HG03565 (cell line): ENCODE results near the gene FERMT3.
A peak's percentile ranks its signal among the peaks of the same experiment; 100 is the strongest.
"Not testable (repeated sequence)": the region's sequence is repeated elsewhere in the genome, so short reads cannot be mapped to it uniquely, and the experiment has no call there.

Experiments used
- ATAC-seq: cut with Tn5 transposase; IDR thresholded peaks from one replicate; pipeline ENCODE4 v1.9.1; 2021; ENCODE audit warnings: mild to moderate bottlenecking, moderate library complexity; ENCODE audit not compliant: unreplicated experiment

FERMT3 gene

DNA sequence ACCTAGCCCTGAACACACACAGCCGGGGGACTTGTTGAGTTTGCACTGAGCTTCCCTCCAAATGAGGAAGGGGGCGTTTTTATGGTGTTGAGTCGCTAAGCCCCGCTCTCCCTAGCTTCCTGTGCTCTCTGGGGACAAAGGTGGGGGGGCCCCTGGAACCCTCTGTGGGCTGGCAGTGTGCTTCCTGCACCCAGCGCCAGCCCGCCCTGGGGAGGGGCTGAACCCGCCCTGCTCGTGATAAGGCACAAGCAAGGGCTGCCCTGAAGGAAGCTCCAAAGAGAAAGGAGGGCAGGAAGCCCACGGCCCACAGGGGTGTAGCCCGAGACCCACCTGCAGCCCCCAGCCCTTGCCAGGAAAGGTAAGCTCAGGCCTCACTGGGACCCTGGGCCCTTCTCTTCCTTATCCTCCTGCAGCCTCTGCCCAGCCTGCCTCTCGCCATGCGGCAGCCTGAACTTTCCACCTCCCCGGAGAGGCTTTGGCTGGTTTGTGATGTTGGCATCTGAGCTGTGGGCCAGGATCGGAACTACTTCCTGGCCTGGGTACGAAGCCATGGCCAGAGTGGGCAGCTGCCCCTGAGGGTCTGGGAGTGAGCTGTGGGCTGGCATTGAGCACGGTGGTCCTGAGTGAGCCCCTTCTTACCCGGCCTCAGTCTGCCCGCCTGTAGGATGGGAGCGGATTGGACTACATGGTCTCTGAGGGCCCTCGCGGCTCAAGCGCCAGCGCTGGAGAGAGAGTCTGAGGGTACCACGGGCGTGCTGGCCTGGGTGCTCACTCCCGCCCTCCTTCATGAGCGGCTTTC is at the start of gene FERMT3:
Gene FERMT3, plus strand, starts transcription at position 265 of the 799 bp plus-strand sequence. CDS start 644 bp downstream, outside the sequence.
- ATAC-seq = no peak

DNA sequence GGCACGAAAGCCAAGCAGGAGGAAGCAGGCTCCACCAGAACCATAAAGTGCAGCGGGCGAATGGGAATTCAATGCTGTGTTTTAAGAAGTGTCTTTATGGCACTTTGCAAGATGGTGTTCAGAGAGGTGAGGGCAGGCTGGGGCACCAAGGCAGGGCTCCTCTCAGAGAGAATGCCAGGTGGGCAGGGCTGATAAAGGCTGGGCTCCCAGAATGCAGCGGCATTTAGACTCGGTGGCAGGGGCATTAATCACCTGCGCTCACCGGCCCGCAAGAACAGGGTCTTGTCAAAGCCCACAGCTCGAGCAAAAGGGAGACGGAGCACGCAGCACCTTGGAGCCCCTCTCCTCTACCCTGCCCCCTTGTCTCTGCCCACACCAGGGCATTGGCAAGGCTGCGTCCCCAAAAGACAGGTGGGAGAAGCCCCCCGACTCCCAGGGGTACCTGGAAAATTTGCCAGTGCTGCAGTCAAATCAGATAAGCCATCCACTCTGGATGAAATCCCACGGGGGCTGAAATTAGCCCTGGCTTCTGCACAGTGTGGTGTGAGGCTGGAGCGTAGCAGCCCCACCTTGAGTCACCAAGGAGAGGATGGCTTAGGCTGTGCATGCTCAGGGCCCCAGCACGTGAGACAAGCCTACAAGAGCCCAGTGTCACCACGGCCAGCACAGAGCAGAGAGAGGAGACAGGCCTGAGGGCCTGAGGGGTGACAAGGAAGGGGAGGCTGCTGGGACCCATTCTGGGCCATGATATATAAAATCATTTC is 48.7 kb upstream of the FERMT3 start:
- no peak for ATAC-seq

DNA sequence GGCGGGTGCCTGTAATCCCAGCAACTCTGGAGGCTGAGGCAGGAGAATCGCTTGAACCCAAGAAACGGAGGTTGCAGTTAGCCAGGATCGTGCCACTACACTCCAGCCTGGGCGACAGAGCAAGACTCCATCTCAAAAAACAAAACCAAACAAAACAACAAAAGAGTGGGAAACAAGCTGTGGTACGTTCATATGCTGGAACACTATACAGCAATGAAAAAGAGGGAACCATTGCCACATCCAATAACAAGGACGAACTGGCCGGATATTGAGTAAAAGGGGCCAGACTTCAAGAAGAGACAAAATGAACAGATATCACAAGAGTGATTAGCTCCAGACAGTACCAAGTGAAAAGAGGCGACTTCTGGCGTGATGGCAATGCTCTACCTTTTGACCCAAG is 45.5 kb upstream of the FERMT3 start:
- no peak for ATAC-seq

DNA sequence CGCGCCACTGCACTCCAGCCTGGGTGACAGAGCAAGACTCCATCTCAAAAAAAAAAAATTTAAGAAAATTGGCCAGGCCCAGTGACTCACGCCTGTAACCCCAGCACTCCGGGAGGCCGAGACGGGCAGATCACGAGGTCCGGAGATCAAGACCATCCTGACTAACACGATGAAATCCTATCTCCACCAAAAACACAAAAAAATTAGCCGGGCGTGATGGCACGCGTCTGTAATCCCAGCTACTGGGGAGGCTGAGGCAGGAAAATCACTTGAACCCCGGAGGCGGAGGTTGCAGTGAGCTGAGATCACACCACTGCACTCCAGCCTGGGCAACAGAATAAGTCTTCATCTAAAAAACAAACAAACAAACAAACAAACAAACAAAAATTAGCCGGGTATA is 43.8 kb upstream of the FERMT3 start:
- not testable (repeated sequence) for ATAC-seq

DNA sequence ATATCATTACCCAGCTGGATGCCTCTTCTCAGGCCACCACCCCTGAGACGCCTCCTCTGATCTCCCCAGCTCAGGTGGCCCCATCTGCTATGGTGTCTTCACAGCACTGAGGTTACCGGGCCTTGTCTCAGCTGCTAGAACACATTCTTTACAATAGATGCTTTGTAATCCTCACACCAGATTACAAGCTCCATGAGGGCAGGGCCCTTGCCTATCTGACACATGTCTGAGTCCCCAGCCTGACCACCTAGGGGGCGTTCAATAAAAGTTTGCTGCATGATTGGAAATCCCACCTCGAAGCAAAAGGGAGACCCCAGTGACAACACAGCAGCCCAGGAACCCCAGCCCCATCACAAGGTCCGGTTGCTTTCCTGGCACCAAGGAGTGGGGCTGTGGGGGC is 42.6 kb upstream of the FERMT3 start:
- ATAC-seq = no peak

DNA sequence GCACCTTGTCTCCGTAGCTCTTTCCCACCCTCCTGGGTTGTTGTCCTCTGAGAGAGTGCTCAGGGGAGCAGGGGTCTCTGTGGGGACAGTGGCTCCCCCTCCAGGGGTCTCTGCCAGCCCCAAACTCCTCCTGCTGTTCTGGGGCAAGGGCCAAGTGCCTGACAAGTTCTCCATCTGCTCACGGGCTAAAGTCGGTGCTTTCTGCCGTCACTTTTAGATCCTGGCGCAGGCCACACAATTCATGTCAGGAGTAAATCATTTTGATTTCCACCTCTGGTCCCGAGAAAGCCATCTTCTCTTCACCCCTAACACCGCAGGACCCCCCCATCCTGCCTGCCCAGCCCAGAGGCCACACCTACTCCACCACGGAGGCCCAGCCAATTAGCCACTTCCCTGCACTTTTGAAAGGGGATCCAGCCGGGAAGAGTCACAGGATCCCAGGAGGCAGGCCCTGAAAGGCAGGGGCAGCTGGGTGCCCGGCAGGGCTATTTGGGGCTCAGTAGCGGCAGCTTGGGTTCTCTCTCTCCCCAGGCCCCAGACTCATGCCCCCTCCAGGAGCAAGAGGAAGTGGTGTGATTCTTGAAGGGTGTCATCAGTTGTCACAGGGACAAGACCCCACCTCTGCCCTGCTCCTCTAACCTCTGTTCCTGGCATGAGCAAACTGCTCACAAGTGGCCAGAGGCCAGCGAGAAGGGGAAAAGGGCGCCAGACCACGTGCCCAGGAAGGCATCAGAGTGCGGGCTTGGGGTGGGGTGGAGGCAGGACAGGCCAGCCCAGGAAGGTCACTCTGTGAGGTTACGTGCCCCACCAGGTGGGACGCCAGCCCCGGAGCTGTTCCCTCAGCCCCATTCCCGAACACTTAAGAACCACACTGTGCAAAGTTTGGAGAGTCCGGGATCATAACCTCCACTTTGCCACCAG is 41.9 kb upstream of the FERMT3 start:
- no peak for ATAC-seq

DNA sequence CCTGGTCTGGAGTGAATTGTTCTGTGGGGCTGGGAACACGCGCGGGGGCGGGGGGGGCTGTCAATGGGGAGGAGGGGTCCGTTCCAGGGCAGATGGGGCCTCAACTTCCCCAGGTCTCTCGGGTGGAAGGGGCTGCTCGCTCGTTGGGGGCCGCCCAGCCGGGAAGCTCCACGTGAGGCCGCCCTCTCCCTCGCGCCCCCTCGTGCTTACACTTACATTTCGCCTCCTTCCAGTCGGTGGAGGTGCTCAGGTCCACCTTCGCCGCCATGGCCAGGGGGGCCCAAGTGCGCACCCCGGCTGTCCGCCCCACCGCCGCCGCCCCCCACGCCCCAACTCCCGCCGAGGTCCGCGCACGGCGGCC is 41.1 kb upstream of the FERMT3 start:
- no peak for ATAC-seq

DNA sequence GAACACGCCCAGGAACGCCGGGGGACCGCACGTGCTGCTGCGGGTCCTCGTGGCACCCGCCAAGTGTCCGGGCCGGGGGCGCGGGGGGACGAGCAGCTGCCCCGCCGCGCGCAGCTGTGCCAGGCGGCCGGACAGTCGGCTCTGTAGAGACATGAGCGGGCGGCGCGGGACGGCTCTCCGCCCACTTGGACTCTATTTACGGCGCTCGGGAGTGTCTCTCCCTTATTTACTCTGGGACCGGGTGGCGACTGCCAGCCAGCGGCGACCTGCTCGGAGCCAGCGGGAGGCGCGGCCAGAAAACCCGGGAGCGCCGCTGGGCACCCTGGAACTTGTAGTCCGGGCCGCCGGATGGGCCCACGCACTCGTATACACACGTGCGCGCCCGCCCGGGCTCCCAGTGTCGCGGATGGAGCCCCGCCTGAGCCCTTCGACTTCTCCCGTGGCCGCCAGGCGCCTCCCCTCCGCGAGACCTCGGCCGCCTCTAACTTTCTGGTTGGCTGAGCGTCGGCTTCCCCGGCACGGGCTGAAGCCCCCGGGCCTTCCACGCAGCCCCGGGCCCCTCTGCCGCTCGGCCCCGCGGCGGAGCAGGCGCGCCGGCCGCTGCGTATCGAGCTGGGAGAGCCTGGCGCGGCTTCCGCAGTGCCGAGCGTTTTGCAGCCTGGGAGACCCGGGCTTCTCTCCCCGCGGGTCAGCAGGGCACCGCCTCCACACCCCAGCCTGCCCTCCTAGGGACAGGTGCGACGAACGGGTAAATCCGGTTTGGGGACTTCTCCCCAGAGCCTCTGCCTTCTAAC is 40.5 kb upstream of the FERMT3 start, which contains the start of gene MACROD1:
Gene MACROD1, minus strand, starts transcription at position 272 of the 794 bp plus-strand sequence. Its CDS starts 119 bp downstream, at position 153.
- peak; percentile 71 for ATAC-seq

DNA sequence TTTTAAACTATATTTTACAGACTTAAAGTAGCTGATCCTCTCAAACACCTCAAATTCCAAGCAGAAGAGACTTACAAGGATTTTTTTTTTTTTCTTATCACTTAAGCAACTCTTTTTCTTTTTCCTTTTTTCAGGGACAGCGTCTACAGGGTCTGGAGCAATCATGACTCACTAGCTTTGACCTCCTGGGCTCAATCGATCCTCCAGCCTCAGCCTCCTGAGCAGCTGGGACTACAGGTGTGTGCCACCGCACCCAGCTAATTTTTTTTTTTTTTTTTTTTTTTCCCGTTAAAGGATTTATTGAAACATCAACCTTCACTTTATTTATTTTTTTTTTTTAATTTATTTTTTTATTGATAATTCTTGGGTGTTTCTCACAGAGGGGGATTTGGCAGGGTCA is 36.1 kb upstream of the FERMT3 start:
- ATAC-seq = no peak

DNA sequence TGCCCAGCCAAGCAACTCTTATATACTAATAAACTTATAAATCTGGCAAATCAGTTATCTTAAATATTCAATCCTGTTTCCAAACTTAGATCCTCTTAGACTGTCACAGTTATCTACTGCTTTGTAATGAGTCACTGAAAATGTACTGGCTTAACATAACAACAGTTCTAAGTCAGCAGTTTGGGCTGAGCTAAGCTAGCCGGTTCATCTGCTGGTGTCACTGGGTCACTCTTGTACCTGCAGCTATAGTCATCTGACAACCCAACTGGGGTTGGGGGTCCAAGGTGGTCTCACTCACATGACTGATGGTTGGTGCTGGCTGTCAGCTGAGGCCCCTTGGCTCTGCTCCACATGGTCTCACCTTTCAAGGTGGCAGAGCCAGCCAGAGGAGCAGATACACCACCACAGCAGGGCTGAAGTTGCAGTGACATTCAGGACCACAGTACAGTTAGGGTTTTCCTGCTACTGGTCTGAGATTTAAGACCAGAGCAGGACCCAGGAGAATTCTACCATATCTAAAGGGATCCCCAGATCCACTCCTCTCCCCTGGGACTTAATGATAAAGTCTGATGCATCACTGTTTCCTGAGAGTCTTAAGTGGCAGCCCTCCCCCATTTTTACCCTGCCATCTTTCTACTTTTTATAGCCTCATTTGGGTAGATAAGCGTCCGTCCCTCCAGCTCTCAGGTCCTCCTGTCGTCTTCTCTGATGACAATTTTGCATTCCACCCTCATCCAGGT is 32.7 kb upstream of the FERMT3 start:
- ATAC-seq = no peak

DNA sequence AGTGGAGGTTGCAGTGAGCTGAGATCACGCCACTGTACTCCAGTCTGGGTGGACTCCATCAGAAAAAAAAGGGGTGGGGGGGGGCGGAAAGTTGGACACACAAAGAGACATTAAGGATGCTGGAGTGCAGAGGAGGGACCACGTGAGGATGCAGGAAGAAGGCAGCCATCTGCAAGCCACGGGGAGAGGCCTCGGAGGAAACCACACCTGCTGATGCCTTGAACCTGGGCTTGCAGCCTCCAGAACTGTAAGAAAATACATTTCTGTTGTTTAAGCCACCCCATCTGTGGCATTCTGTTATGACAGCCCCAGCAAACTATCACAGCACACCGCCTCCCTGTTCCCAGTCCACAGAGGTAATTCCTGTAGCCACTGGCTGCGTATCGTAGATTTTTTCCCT is 29.8 kb upstream of the FERMT3 start:
- ATAC-seq = no peak

DNA sequence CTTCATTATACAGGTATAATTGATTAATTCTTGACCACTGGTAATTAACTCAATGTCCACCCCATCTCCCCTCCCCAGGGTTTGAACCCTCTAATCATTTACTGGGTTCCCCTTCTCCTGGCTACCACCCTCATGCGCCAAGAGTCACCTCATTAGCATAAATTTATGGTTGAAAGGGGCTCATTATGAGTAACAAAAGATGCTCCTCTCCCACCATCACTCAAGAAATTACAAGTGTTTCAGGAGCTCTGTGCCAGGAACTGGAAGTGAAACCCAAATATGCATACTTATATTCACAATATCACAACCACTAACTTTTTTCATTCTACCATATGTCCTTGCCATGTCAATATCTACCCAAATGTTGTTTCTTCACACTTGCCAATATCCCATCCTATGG is 28.3 kb upstream of the FERMT3 start:
- ATAC-seq = no peak

DNA sequence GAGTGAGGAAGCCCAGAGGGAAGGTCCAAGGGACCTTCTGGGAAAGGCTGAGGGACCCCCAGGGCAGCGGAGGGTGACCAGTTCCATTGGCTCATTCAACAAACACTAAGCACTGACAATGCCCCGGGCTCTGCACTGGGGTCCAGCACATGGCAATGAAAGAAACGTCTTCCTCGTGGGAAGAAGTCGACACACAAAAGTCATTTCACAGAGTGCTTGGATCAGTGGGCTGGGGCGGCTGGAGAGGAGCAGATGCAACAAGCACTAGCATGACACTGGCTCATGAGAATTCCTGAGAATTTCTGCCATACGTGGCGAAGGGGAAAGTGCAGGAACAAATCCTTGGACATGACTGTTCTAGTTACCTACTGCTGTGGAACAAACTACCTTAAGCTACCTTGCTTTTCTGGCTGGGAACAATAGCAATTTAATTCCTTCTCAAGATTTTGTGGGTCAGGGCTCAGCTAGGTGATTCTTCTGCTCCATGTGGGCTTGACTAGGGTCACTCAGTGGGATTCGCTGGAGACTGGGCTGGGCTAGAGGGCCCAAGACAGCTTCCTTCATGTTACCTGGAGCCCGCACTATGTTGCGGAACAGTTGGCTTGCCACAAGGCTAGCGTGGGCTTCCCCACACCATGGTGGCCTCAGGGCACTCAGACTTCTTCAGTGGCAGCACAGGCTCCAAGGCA is 27.4 kb upstream of the FERMT3 start:
- ATAC-seq = no peak

DNA sequence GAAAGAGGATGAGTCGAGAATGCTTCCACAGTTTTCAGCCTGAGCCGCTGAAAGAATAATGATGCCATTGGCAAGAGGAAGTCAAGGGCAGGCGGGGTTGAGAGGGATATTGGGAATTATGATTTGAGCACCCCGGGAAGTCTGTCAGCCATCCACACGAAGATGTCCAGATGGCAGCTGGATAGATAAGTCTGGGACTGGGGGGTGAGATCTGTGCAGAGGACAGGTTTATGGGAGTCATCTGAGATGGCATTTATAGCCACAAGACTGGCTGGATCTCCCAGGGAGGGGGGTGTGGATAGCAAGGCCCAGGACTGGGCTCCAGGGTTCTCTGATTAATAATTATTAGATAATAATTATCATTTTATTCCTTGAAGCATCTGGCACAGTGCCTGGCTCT is 25.6 kb upstream of the FERMT3 start:
- ATAC-seq = no peak

DNA sequence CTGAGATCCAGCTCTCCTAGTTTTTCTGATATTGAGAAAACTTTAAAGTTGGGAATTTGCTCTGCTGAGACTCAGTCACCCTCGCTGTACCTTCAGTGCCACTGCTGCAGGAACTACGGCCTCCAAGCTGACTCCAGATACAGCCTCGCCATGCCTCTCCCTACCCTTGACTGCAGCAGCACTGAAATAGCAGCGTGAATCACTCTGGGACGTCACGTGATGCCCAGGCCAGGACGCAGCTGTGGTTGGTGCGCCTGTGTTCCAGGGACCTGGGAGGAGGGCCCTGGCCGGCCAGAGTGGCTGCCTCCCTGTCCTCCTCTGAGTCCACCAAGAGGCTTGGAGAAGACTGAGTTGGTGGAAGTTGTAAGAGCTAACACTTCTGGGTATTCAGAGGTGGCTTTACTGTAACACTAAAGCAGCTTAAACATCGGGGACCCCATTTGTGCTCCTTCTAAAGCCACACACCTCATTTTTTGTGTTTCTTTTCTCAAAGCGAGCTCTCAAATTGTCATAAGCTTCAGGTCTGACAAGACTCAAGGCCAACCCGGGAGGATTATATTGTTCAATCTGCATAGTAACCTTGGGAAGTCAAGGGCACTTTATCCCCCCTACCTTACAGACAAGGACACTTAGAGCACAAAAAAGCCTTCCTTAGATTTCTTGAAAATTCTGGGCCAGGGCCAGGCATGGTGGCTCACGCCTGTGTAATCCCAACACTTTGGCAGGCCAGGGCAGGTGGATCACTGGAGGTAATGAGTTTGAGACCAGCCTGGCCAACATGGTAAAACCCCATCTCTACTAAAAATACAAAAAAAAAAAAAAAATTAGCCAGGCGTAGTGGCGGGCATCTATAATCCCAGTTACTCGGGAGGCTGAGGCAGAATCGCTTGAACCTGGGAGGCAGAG is 24.8 kb upstream of the FERMT3 start:
- ATAC-seq = no peak

DNA sequence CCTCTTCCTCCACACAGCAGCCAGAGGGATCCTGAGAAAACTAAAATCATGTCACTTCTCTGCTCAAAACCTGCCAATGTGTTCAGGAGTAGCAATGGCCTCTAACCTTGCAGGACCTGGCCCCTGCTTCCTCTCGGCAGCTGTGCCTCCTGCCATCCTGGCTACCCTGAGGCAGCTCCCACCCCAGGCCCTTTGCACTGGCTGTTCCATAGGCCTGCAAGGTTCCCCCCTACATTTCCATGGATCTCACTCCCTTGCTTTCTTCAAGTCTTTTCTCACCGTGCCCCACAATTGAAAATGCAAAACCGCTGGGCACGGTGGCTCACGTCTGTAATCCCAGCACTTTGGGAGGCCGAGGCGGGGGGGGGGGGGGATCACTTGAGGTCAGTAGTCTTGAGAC is 22.6 kb upstream of the FERMT3 start:
- no peak for ATAC-seq

DNA sequence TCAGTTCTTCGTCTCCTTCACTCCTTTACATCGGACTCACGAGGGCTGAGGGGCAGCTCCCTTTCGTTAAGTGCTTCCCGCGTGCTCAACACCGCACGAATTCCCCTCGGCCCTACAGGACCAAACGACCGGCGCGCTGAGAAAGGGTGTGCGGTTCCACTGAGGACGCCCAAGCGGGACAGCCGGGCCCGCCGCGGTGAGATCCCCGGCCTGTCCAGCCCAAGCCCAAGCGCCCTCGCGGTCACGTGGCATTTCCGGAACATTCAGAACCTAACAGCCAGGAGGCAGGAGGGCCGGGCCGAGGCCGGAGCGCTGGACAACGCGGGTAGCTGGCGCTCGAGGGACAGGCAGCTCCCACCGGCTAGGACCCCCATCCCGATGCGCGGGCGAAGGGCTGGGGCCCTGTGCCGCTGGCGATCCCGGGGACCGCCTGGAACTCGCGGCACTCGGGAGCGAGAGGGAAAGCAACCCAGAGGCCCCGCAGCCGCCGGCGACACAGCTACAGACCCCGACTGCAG is 21.3 kb upstream of the FERMT3 start:
- ATAC-seq = no peak
